Chondrocyte (in vitro differentiated cells): ENCODE data around the gene LAMP5. TPM values are rescaled to one million over a fixed set of nuclear protein-coding genes. Genes with fewer than 3 reads are reported as not detected.

Experiments used
- DNase-seq: peaks from one replicate; pipeline ENCODE4 v3.0.0; 2021; ENCODE audit warnings: mixed read lengths, low spot score
- H3K27ac Mint-ChIP-seq: one replicate; pipeline ENCODE4 v1.8.0; 2021; ENCODE audit warnings: mild to moderate bottlenecking, moderate library complexity, mixed read lengths; ENCODE audit not compliant: unreplicated experiment
- H3K27me3 Mint-ChIP-seq: 2 replicates; pipeline ENCODE4 v1.8.0; 2021; ENCODE audit warnings: low read depth, mixed read lengths
- H3K36me3 Mint-ChIP-seq: 2 replicates; pipeline ENCODE4 v1.8.0; 2021; ENCODE audit warnings: low read depth, mixed read lengths
- H3K4me1 Mint-ChIP-seq: 2 replicates; pipeline ENCODE4 v1.8.0; 2021; ENCODE audit warnings: low read depth, mild to moderate bottlenecking, mixed read lengths
- H3K4me3 Mint-ChIP-seq: one replicate; pipeline ENCODE4 v1.8.0; 2021; ENCODE audit warnings: mild to moderate bottlenecking, moderate library complexity, mixed read lengths; ENCODE audit not compliant: unreplicated experiment
- H3K9me3 Mint-ChIP-seq: 2 replicates; pipeline ENCODE4 v1.8.0; 2021; ENCODE audit warnings: low read depth, mixed read lengths
- CTCF ChIP-seq: fragments of 200-600 bp; sonication (generic); IDR thresholded peaks from 2 replicates; pipeline ENCODE4 v1.5.0; 2021; ENCODE audit warnings: antibody characterized with exemption, mild to moderate bottlenecking, moderate library complexity
- total RNA-seq: library from RNA; stranded (reverse); gene quantifications from 3 replicates; pipeline ENCODE4 v1.2.1, GENCODE V29; 2021

Gene LAMP5
- total RNA-seq, 1 donor from 2014 or later: 2.5 TPM

DNA sequence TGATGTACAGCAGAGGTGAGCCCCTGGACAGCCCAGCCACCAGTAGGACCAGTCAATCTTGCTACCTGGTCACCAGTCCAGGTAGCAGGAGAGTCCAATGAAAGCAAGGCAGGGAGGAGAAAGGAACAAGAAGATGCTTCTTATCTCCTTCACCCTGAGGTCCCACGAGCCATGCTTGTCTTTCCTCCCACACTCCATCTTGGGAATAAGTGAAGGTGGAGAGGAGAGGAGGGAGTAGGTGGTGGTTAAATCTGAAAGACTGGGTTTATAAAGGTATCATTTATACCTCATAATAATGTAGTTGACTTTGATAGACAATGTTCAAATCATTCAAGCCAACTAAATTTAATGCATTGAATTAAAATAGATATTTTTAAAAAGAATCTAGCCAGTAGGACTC lies 35.9 kb downstream of the LAMP5 start:
- H3K27me3 Mint-ChIP-seq: peaks cover 30% of the 10 kb centered on the region

DNA sequence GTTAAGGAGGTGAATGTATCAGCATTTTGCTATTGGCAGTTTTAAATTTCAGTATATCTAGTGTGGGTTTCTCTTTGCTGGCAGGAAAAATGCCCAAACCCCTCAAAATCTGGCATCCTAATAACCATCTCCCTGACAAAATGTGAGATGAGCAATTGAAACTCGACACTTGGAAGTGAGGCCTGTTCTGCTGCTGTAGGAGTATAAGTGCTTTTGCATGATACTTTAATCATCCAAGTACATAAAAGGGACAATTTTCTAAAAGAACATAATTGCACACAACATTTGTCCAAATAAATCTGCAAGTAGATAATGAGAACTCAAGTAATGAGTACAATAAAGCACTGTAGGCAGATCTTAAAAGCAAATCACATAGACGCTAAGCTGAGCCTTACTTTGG lies 36.5 kb downstream of the LAMP5 start:
- TF ChIP-seq CTCF: no peak
- Mint-ChIP-seq H3K9me3 (peaks cover 6% of the 10 kb centered on the region), H3K27me3 (peaks cover 25% of the 10 kb centered on the region)

More for the DNA sequence above, 35.9 kb downstream of the LAMP5 start:
- no peak overlapping the region for H3K27ac Mint-ChIP-seq
- no peak overlapping the region for H3K4me3 Mint-ChIP-seq
- peaks cover 2% of the 10 kb centered on the region for H3K36me3 Mint-ChIP-seq
- DNase-seq: no peak
- peaks cover 6% of the 10 kb centered on the region for H3K9me3 Mint-ChIP-seq
- no peaks in the 10 kb centered on the region for H3K4me1 Mint-ChIP-seq
- no peak for TF ChIP-seq CTCF

DNA sequence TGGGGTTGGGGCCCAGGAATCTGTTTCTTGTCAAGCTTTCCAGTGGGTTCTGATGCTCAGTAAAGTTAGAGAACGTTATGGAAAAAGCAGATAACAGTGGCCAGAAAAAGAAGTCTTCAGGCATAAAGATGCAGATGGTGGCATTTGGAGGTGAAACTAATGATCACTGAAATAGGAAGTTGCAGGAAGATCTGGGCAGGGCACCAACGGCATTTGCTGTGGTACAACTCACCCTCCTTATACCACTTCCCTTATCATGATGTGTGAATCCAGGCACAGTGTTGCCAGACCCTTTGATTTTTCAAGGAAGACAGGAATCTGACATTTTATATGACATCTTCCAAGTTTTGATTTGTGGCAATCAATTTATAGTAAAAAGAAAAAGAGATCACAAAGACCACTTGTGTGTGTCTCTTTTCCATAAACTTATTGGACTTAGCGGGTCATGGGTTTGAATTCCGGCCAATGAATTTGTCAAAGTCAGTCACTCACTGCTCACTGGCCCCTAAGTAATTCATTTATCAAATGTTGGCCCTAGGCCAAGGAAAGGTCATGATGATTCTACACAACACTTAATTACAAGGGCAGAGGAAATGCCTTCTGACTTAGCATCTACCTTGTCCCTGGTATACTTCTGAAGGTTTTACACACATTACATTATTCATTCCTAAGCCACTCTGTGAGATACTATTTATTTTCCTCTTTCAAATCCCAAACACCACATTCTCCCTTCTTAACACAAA lies 37.6 kb downstream of the LAMP5 start:
- Mint-ChIP-seq H3K4me3 (no peak overlapping the region), H3K4me1 (no peaks in the 10 kb centered on the region)
- no peak for TF ChIP-seq CTCF

More for the DNA sequence above, 36.5 kb downstream of the LAMP5 start:
- no peak for DNase-seq
- no peak overlapping the region for H3K27ac Mint-ChIP-seq
- H3K36me3 Mint-ChIP-seq: peaks cover 2% of the 10 kb centered on the region
- H3K4me3 Mint-ChIP-seq: no peak overlapping the region
- H3K4me1 Mint-ChIP-seq: no peaks in the 10 kb centered on the region

GRCh38 chr20:9555781-9556180 lies 41.4 kb downstream of the LAMP5 start:
- Mint-ChIP-seq H3K4me1 (no peaks in the 10 kb centered on the region), H3K36me3 (no peaks in the 10 kb centered on the region), H3K27me3 (peaks cover 18% of the 10 kb centered on the region), H3K27ac (no peak overlapping the region), H3K9me3 (peaks cover 6% of the 10 kb centered on the region), H3K4me3 (no peak overlapping the region)
- no peak for TF ChIP-seq CTCF
- no peak for DNase-seq

More for the DNA sequence above, 37.6 kb downstream of the LAMP5 start:
- Mint-ChIP-seq H3K9me3 (peaks cover 6% of the 10 kb centered on the region), H3K36me3 (no peaks in the 10 kb centered on the region), H3K27me3 (peaks cover 18% of the 10 kb centered on the region), H3K27ac (no peak overlapping the region)
- DNase-seq: no peak

GRCh38 chr20:9557411-9557810 lies 43.0 kb downstream of the LAMP5 start:
- Mint-ChIP-seq H3K36me3 (no peaks in the 10 kb centered on the region), H3K27me3 (peaks cover 30% of the 10 kb centered on the region), H3K4me3 (no peak overlapping the region), H3K9me3 (peaks cover 6% of the 10 kb centered on the region), H3K27ac (no peak overlapping the region), H3K4me1 (no peaks in the 10 kb centered on the region)
- no peak for TF ChIP-seq CTCF
- no peak for DNase-seq
